GM12873 (cell line): Measurements from ENCODE around the gene SLC35G4.

Experiments used
- CTCF ChIP-seq: IDR thresholded peaks from 2 replicates; pipeline ENCODE4 v1.5.1; 2012; ENCODE audit warnings: low read depth, mild to moderate bottlenecking, moderate library complexity, low read length, control low read depth; ENCODE audit not compliant: insufficient read depth; ENCODE audit errors: missing control alignments

The SLC35G4 gene

GRCh38 chr18:11658989-11659388 is 49.6 kb downstream of the SLC35G4 start:
- TF ChIP-seq CTCF = no peak
